Measurements from ENCODE around the gene ATP8A2. TPM values are rescaled to one million over a fixed set of nuclear protein-coding genes. Genes with fewer than 3 reads are reported as not detected.

Gene ATP8A2
- total RNA-seq, 1 experiment from 2014 or later, result 0.26 TPM

DNA sequence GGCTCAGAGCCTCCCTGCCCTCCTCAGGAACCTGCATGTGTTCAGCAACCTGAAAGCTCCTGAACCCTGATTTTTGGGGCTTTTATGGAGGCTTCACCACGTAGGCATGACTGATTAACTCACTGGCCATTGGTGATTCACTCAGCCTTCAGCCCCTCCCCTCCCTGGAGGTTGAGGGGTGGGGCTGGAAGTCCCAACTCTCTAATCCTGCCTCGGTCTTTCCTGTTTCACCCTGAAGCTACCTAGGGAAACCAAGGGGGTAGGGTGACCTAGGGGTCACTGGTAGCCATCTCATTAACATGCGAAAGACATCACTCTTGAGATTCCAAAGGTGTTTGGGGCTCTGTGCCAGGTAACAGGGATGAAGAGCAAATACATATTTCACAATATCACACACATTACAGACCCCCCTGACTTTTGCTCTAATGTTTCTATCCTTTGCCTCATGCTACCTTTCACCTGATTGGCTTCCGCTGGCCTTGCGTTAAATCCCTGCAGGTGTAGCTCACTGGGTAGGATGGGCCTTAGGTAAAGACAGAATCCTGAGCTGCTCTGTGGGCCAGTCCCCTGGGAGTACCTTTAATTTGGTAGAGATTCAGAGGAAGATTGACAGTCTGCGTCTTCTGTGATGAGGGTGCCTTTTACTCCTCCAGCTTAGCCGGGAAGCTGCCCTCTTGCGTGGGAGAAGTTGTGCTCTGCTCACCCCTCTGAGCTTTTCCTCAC, 260.6 kb downstream of the ATP8A2 start:
- no peak for DNase-seq (ENCODE audit: low read depth, low spot score)
- in situ Hi-C loops (cut with HindIII; ENCODE audit: low pct_unique_long_range_greater_than_20kb, low sequenced_read_pairs), result no loop called here

DNA sequence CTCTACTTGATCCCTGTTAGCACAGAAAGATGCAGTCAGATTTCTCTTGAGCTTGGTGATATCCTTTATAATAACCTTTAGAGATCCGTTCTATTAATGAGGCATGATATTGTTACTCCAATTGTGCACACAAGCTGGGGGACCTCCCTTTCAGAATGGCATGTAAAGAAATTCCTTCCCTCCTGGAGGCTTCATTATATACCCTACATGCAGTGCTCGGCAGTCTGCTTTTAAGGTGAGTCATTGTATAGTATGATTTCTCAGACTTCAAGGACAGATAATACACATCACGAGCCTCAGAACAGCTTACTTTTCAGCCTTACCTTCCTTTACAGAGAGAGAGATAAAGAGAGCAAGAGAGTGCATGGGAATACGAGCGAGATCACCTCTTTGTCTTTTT, 261.3 kb downstream of the ATP8A2 start:
- in situ Hi-C loops (cut with HindIII; ENCODE audit: low pct_unique_long_range_greater_than_20kb, low sequenced_read_pairs), result no loop called here
- DNase-seq (ENCODE audit: low read depth, low spot score), result no peak

DNA sequence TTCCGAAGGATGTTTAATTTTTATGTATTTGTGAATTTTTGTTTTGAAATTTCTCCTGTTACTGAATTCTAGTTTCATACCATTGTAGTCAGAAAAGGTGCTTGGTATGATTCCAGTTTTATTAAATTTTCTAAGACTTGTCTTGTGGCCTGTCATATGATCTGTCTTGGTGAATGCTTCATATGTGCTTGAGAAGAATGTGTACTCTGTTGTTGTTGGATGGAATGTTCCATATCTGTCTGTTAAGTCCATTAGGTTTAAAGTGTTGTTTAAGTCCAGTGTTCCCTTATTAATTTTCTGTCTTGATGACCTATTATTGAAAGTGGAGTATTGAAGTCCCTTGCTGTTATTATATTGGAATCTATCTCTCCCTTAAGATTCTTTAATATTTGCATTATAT, 273.9 kb downstream of the ATP8A2 start:
- in situ Hi-C loops (cut with HindIII; ENCODE audit: low pct_unique_long_range_greater_than_20kb, low sequenced_read_pairs), result no loop called here
- peak; percentile 54 for DNase-seq (ENCODE audit: low read depth, low spot score)

DNA sequence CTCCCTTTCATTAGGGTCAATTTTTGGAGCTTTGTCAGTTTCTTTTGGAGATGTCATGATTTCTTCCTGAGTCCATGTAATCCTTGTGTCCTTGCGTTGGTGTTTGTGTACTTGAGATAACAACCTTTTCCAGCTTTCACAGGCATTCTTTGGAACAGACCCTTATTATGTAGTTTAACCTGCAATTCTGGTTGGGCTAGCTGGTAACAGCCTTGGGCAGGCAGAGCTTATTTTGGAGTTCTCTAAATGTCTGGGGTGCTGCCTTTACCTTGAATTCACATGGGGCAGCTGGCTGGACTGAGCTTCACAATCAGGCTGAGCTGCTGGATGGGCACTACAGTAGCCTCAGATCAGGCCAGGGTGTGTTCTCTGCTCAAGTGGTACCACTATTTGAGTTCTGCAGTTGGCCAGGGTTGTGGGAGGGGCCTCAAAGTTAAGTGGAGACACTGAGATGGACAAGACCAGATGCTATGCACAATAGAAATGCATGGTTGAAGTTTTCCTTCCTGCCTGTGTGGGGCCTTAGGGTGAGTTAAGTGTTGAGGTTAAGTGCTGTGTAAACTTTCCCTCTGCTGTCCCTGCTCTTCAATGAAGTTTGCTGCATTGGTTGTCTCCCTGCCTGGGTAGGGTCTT, 277.3 kb downstream of the ATP8A2 start:
- in situ Hi-C loops (cut with HindIII; ENCODE audit: low pct_unique_long_range_greater_than_20kb, low sequenced_read_pairs), result no loop called here
- no peak for DNase-seq (ENCODE audit: low read depth, low spot score)

DNA sequence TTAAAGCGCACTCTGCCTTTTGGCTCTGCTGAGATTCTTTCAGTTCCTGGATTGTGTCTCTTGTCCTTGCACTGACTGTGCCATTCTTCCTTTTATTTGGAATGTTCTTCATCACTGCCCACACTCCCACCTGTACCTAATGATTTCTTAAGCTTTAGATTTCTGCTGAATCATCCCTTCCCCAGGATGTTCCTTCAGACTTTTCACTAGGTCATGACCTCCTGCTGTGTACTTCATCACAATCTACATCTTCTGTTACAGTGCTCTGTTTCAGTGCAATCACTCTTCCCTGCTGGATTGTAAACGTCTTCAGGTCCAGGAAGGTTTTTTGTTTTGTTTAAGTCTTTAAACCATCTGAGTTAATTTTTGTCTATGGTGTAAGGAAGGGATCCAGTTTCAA, 281.0 kb downstream of the ATP8A2 start:
- in situ Hi-C loops (cut with HindIII; ENCODE audit: low pct_unique_long_range_greater_than_20kb, low sequenced_read_pairs), result no loop called here
- no peak for DNase-seq (ENCODE audit: low read depth, low spot score)

DNA sequence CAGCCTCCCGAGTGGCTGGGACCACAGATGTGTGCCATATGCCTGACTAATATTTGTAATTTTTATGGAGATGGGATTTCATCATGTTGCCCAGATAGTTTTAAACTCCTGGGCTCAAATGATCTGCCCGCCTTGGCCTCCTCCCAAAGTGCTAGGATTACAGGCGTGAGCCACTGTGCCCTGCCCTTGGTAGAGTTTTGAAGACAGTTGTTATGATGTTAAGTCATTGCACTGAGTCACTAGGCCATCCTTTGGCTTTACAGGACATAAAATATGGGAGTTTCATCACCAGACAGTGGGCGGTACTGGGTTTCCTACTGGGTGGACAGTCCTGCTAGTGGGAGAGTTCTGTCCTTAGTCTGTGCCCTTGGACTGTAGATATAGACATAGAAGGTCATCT, 282.5 kb downstream of the ATP8A2 start:
- in situ Hi-C loops (cut with HindIII; ENCODE audit: low pct_unique_long_range_greater_than_20kb, low sequenced_read_pairs), result no loop called here

DNA sequence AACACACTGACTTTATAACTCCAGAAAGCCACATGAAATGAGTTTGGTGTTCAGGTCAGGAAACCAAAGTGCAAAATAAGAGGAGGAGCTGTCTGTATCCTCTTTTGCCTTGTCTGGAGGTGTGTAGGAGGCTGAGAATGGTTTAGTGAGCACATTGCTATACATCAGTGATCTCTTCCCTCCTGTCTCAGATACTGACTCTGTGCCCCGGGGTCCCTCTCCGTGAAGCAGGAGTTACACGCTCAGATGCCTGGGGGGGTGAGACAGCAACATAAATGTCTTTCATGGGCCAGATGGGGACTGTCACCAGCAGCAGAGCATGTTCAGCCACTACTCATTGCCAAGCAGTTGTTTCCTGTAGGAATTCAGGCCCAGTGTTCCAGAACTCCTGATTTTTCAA, 285.4 kb downstream of the ATP8A2 start:
- in situ Hi-C loops (cut with HindIII; ENCODE audit: low pct_unique_long_range_greater_than_20kb, low sequenced_read_pairs), result no loop called here
- DNase-seq (ENCODE audit: low read depth, low spot score), result no peak

More for the DNA sequence above, 282.5 kb downstream of the ATP8A2 start:
- DNase-seq (ENCODE audit: low read depth, low spot score), result no peak

DNA sequence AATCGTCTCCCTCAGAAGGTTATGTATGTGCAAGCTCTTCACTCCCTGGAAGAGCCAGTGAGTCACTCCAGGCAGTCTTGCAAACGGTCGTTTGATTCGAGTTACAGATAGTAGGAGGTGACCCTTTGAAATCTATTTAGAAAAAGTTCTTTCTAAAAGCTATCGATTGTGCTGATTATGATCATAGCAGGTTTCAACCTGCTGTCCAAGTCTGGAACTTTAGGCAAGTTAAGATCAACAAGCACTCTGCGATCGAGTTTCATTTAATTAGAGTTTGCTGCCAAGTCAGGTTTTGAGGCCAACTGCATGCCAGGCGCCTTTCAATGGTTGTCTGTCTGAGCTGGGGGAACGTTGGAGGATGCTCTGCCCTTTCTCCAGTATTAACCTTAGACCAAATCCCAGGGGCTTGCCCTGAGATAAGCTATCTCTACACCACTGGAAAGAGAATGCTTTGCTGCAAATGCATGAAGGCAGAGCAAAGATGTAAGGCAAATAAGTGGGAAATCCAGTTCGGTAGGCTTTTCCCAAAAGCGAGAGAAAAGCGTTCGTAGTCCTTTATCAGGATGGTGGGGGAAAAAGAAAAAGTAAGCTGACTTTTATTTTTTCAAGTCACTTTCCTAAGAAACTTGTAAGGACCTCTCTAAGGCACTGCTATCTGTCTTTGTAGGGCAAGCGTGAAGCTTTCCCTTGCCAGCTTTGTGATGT, 287.5 kb downstream of the ATP8A2 start:
- in situ Hi-C loops (cut with HindIII; ENCODE audit: low pct_unique_long_range_greater_than_20kb, low sequenced_read_pairs), result no loop called here
- DNase-seq (ENCODE audit: low read depth, low spot score), result no peak

DNA sequence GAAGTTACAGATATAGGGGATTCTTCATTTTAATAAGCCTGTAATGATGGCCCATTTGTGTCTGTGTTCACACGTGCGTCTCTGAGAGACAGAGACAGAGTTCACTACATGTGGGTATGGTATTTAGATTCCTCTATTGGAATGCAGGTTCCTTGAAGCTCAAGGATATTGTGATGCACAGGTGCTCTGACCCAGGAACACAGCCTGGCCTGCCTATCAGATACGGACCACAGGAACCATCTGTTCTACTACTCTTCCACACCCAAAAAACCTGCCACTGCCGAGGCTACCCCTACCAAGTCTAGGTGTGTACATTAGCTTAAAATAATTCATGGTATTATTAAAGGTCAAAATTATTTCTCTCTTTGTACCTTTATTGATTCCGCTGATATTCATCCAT, 289.2 kb downstream of the ATP8A2 start:
- no peak for DNase-seq (ENCODE audit: low read depth, low spot score)
- in situ Hi-C loops (cut with HindIII; ENCODE audit: low pct_unique_long_range_greater_than_20kb, low sequenced_read_pairs), result no loop called here

DNA sequence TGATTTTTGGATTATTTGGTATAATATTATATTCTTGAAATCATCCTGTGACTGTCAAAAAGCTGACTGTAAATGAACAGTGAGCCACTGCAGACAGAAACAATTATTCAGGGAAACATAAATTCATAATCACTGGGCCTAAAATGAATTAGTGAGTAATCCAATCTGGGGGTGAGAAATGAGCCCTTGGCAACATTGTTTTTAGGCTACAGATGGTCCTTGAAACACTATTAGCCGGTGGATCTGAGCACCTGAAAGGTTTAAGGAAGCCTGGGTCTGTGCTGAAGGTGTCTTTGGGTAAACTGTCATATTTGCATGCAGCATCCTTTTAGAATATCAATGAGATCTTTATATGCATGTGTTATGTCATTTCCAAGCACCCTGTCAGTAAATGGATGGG, 290.7 kb downstream of the ATP8A2 start:
- in situ Hi-C loops (cut with HindIII; ENCODE audit: low pct_unique_long_range_greater_than_20kb, low sequenced_read_pairs), result no loop called here
- DNase-seq (ENCODE audit: low read depth, low spot score), result no peak

DNA sequence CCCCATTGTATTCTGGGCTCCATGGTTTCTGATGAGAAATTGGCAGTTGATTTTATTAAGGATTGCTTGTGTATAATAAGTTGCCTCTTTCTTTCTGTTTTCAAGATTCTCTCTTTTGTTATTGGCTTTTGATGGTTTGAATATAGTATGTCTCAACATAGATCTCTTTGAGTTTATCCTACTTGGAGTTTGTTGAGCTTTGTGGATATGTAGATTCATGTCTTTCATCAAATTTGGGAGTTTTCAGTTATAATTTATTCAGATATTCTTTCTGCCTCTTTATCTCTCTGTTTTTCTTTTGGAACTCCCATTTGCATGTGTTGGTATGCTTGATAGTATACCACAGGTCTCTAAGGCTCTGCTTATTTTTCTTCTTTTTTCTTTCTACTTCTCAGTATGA, 296.6 kb downstream of the ATP8A2 start:
- in situ Hi-C loops (cut with HindIII; ENCODE audit: low pct_unique_long_range_greater_than_20kb, low sequenced_read_pairs), result no loop called here

DNA sequence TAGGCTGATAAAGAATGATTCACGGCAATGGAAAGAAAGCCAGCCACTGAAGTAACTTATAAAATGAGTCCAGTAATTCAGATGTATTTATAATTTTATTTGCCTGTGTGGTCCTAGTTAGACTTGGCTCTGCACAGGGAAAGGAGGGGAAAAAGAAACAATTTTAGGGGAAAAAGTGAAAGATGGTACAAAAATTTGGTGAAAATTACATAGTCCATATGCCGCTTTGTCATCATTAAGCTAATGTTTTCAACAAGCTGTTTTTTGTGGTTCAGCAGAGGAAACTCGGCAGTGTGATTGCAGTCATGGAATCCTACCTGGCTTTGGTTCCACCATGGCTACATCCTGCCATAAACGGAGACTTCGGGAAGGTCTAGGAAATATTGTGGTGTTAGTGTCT, 301.9 kb downstream of the ATP8A2 start:
- DNase-seq (ENCODE audit: low read depth, low spot score), result no peak
- in situ Hi-C loops (cut with HindIII; ENCODE audit: low pct_unique_long_range_greater_than_20kb, low sequenced_read_pairs), result no loop called here

More for the DNA sequence above, 296.6 kb downstream of the ATP8A2 start:
- DNase-seq (ENCODE audit: low read depth, low spot score), result no peak

DNA sequence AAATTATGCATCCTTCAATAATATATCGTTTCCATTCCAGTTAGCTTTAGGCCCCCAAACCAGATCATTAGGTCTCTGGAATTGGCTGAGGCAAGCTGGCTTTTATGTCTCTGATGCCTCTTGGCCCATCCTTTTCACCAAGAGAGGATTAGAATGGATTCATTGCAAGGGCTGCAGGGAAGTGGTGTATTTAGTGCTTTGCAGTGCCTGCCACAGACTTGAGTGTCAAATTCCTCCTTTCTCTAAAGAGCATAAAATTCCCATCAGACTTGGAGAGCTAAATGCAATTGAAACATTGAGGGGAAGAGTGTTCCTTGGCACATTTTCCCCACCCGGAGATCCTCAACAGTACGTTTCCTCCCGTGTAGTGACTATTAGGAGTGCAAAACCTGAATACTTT, 302.6 kb downstream of the ATP8A2 start:
- in situ Hi-C loops (cut with HindIII; ENCODE audit: low pct_unique_long_range_greater_than_20kb, low sequenced_read_pairs), result no loop called here
- no peak for DNase-seq (ENCODE audit: low read depth, low spot score)

DNA sequence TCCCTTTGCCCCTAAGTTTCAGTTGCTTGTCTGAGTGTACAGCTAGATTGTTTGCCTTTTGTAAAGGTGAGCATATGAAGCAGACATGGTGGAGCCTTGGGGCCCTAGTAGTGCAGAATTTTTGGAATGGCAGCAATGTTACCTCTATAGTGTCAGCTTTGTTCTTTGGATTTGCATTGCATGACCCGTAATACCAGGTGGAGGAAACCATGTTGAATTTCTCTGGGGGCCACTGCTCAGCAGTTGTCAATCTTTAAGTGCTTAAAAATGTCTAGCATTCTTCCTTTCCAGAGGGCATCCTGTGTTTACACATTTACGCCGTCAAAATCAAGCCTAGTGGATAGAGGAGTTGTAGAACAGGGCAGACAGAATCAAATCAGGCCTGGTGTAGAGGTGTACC, 303.3 kb downstream of the ATP8A2 start:
- in situ Hi-C loops (cut with HindIII; ENCODE audit: low pct_unique_long_range_greater_than_20kb, low sequenced_read_pairs), result no loop called here
- DNase-seq (ENCODE audit: low read depth, low spot score), result no peak

DNA sequence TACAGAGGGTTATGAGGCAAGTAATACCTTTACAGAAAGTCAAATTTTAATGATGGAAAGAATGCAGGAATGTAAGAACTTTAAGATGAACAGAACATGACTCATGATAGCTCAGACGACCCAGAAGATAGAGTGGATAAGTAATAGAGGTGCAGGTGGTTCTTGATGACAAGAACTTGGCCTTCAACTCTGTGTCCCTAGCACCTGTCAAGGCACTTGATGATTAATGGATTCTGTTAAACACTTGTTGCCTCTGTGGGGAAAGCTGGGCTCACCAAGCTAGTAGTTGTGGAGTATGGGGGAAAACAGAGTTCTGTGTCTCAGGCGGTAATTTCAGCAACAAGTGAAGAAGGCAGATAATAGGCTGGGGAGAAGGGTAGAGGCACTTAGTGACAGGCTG, 306.2 kb downstream of the ATP8A2 start:
- in situ Hi-C loops (cut with HindIII; ENCODE audit: low pct_unique_long_range_greater_than_20kb, low sequenced_read_pairs), result no loop called here
- no peak for DNase-seq (ENCODE audit: low read depth, low spot score)

DNA sequence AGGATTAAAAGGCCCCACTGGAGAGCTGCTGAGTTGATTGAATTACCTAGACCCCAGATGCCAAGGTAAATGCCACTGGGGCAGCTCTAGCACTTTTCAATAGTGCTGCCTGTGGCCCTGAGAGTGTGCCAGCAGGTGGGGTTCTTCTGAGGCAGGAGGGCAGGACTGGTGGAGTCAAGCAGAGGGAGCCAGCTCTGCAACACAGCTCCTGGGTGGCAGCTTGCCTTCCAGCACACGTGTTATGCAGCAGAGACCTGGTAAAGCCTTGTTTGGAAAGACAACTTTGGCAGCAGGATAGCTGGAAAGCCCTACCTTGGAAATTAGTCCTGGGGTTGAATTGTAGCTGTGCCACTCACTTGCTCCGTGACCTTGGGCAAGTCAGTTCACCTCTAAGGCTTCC, 306.6 kb downstream of the ATP8A2 start:
- in situ Hi-C loops (cut with HindIII; ENCODE audit: low pct_unique_long_range_greater_than_20kb, low sequenced_read_pairs), result no loop called here
- peak; percentile 4 for DNase-seq (ENCODE audit: low read depth, low spot score)

DNA sequence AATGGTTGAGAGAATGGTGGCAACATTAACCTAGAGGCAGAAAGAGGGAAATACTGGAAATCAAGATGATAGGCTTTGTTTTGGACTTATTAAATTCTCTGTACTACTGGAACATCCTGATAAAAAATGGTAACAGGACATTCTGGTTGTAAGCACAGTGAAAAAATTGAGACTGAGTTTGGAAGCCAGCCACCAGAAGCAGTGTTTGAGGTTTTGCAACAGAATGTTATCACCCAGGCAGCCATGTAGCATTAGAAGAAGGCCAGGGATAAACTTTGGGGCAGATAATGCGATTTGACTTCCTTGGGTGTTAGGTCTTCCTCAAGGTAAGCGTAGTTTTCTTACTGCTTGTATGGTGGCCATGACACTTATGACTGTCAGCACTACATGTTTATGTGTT, 307.4 kb downstream of the ATP8A2 start:
- no peak for DNase-seq (ENCODE audit: low read depth, low spot score)
- in situ Hi-C loops (cut with HindIII; ENCODE audit: low pct_unique_long_range_greater_than_20kb, low sequenced_read_pairs), result no loop called here

DNA sequence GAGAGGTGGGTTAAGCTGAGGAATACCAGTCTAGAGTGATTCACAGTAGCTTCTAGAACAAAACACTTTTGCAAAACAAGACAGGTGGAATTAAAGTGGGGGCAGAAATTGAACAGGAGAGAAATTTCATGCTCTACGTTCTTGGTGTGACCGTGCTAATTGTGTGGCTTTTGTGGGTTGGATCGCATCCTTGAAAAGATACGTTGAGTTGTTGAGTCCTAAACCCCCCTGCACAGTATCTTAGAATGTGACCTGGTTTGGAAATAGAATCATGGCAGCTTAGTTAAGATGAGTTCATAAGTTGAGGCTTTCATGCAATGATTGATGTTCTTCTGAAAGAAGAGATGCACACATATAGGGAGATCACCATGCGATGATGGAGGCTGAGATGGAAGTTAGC, 308.2 kb downstream of the ATP8A2 start:
- no peak for DNase-seq (ENCODE audit: low read depth, low spot score)
- in situ Hi-C loops (cut with HindIII; ENCODE audit: low pct_unique_long_range_greater_than_20kb, low sequenced_read_pairs), result no loop called here

DNA sequence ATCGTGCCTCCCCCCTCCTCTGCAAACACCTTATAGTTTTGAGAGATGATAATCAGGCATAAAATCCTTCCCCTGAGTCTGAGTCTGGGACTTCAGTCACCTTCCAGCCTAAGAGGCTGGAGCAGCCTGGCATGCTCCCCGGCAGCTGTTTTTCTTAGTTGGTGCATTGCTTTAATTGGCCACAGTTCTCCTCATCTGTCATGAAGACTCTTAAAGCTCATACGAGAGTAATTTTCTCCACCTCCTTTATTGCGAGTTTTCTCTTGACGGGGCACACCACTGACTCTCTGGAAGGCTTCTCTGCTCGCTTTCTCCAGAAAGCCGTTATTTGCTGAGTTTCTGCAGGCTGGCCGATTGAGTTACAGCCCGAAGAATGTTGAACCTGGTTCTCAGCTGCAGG, 310.5 kb downstream of the ATP8A2 start:
- in situ Hi-C loops (cut with HindIII; ENCODE audit: low pct_unique_long_range_greater_than_20kb, low sequenced_read_pairs), result no loop called here
- no peak for DNase-seq (ENCODE audit: low read depth, low spot score)

Measured in SK-MEL-5 (cell line).